Stomach (tissue), 4 donors: Measurements from ENCODE around the gene TEAD1.

Experiments used
- EP300 ChIP-seq: sonication (generic); formaldehyde crosslinking; IDR thresholded peaks from one replicate; pipeline ENCODE4 v1.6.1; 2017; ENCODE audit warnings: antibody characterized with exemption
- POLR2A ChIP-seq, 4 donors: fragments of 450-650 bp; IDR thresholded peaks; one replicate each; pipeline ENCODE4 v1.6.1; 2016; ENCODE audit warnings: antibody characterized with exemption in 4 of 4, control low read depth in 2 of 4, mild to moderate bottlenecking in 1 of 4, moderate library complexity in 1 of 4
- TF ChIP-seq, protein P1 (sequence below), 7 experiments: fragments of 450-650 bp in 4 of 7; fragments of 200-600 bp in 3 of 7; sonication (generic) in 3 of 7; IDR thresholded peaks; one replicate each; pipeline ENCODE4 v1.5.1; 2016 to 2019; ENCODE audit warnings: antibody characterized with exemption in 7 of 7, control low read depth in 2 of 7, mild to moderate bottlenecking in 1 of 7

- TF ChIP-seq, protein P1, sequence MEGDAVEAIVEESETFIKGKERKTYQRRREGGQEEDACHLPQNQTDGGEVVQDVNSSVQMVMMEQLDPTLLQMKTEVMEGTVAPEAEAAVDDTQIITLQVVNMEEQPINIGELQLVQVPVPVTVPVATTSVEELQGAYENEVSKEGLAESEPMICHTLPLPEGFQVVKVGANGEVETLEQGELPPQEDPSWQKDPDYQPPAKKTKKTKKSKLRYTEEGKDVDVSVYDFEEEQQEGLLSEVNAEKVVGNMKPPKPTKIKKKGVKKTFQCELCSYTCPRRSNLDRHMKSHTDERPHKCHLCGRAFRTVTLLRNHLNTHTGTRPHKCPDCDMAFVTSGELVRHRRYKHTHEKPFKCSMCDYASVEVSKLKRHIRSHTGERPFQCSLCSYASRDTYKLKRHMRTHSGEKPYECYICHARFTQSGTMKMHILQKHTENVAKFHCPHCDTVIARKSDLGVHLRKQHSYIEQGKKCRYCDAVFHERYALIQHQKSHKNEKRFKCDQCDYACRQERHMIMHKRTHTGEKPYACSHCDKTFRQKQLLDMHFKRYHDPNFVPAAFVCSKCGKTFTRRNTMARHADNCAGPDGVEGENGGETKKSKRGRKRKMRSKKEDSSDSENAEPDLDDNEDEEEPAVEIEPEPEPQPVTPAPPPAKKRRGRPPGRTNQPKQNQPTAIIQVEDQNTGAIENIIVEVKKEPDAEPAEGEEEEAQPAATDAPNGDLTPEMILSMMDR (IDR thresholded peaks at IDR 0.05): no peak
- TF ChIP-seq EP300 (no peak), POLR2A (IDR thresholded peaks at IDR 0.05) (no peak)
Measured at GRCh38 chr11:12657336-12657735, 16.9 kb upstream of the TEAD1 start.
